ENCODE data around the gene AARSD1.

DNA sequence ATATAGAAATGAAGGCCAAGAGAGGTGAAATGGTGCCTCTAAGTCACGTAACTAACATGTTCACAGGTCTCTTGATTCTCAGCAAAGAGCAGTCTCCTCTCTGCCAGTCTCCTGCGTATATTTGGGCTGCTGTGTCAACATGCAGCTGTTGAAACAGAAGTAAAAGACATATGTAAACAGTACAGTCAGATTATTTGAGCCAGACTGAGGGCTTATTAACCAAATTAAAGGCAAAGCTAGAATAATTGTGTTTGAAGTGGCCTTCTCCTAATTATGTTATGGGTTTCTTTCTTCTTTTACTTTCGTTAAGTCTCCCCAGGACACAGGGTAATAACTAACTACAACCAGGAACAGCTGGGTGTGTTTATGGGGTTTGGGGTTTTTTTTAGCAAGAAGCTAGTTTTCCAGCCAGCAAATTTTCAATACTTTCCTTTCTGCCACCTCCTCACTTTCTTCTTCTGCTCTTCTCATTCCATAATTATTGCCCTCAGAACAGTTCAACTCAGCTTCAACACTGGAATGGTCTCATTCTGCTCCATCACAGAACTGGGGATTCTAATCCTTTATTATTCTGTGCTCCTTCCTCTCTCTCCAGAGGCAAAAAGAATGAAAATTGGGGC, 45.2 kb downstream of the AARSD1 start:
- TF ChIP-seq CTCF (conservative IDR thresholded peaks at IDR 0.05) (no peak), EZH2 (IDR thresholded peaks at IDR 0.05; ENCODE audit: low read depth) (no peak)

Data from PC-9 (cell line).